Gastrocnemius medialis (tissue), 4 donors: ENCODE data around the gene IL17C. TPM values are rescaled to one million over a fixed set of nuclear protein-coding genes. Genes with fewer than 3 reads are reported as not detected.
A peak's percentile ranks its signal among the peaks of the same experiment; 100 is the strongest.

ENCODE experiments used
- ATAC-seq, 2 donors: fragments of 150-250 bp; one replicate each; pipeline ENCODE4 v1.9.1; 2016
- DNase-seq, 2 donors: peaks; one replicate each; pipeline ENCODE4 v3.0.0-alpha.2; 2019
- H3K27ac ChIP-seq, 4 donors: fragments of 200-600 bp; sonication (generic); 1 replicate in 1 of 4; 2 replicates in 3 of 4; pipeline ENCODE4 v1.5.1; 2016 to 2018; ENCODE audit warnings: mild to moderate bottlenecking in 2 of 4, moderate library complexity in 1 of 4
- H3K27me3 ChIP-seq, 3 donors: fragments of 200-600 bp; sonication (generic) in 2 of 3; 1 replicate in 1 of 3; 2 replicates in 2 of 3; pipeline versions ENCODE4 v1.5.1 to v1.6.0; 2016 to 2019; ENCODE audit warnings: mild to moderate bottlenecking in 1 of 3, moderate library complexity in 1 of 3
- H3K36me3 ChIP-seq, 2 donors: fragments of 200-600 bp; sonication (generic) in 1 of 2; one replicate each; pipeline ENCODE4 v1.5.1; 2017 to 2018
- H3K4me1 ChIP-seq, 2 donors: fragments of 200-600 bp; sonication (generic) in 1 of 2; one replicate each; pipeline ENCODE4 v1.5.1; 2016 to 2017; ENCODE audit warnings: mild to moderate bottlenecking in 2 of 2
- H3K4me3 ChIP-seq, 4 donors: fragments of 200-600 bp; sonication (generic) in 3 of 4; 1 replicate in 1 of 4; 2 replicates in 3 of 4; pipeline ENCODE4 v1.5.1; 2016 to 2019; ENCODE audit warnings: mild to moderate bottlenecking in 2 of 4
- H3K9me3 ChIP-seq, 3 donors: fragments of 200-600 bp; sonication (generic) in 2 of 3; 1 replicate in 1 of 3; 2 replicates in 2 of 3; pipeline ENCODE4 v1.5.1; 2016 to 2019
- CTCF ChIP-seq, 5 experiments: fragments of 450-650 bp in 3 of 5; fragments of 200-600 bp in 2 of 5; sonication (generic) in 2 of 5; IDR thresholded peaks in 4 of 5; conservative IDR thresholded peaks in 1 of 5; 1 replicate in 4 of 5; 2 replicates in 1 of 5; pipeline ENCODE4 v1.5.1; 2016 to 2019; ENCODE audit warnings: antibody characterized with exemption in 5 of 5, mild to moderate bottlenecking in 3 of 5, moderate library complexity in 3 of 5
- POLR2A ChIP-seq, 2 donors: fragments of 450-650 bp; IDR thresholded peaks; one replicate each; pipeline ENCODE4 v1.6.1; 2017; ENCODE audit warnings: antibody characterized with exemption in 2 of 2, mild to moderate bottlenecking in 2 of 2, moderate library complexity in 2 of 2
- in situ Hi-C, 4 donors: fragments of 200-750 bp; cut with MboI; loops; one replicate each; pipeline versions ENCODE4 v1.15.0 to v1.8.0; 2017; ENCODE audit warnings: low sequenced_read_pairs in 4 of 4
- intact Hi-C: fragments of 100-400 bp; cut with DNase I; formaldehyde crosslinking; loops from one replicate; pipeline ENCODE4 v1.15.1; 2023; ENCODE audit warnings: low total_unique reads
- total RNA-seq, 4 donors: library from RNA; depleted of rRNA; stranded (reverse); fragments of >200 nt; gene quantifications; one replicate each; pipeline versions ENCODE4 v1.1.0 to v1.2.3, GENCODE V29; 2016

Gene IL17C
- total RNA-seq, 4 donors from 2014 or later = not detected

- DNase-seq (no peak), ATAC-seq (no peak)
- Histone ChIP-seq H3K4me1 (peaks cover 16 to 31% of the 10 kb centered on the region in 2 donors), H3K9me3 (no peaks in the 10 kb centered on the region), H3K4me3 (no peak overlapping the region), H3K36me3 (no peaks in the 10 kb centered on the region), H3K27ac (peak overlapping the region in 3 of 4 donors; percentile 43 to 96 (median 82)), H3K27me3 (no peaks in the 10 kb centered on the region)
- intact Hi-C loops (no loop called here), in situ Hi-C loops (no loop called here)
- TF ChIP-seq POLR2A (IDR thresholded peaks at IDR 0.05) (no peak), CTCF (IDR thresholded peaks at IDR 0.05 in 4 of 5, conservative IDR thresholded peaks at IDR 0.05 in 1 of 5) (no peak)
Observed at GRCh38 chr16:88684569-88685155, 46.3 kb downstream of the IL17C start.

GRCh38 chr16:88685156-88686061, 47.0 kb downstream of the IL17C start:
- in situ Hi-C loops = no loop called here
- ATAC-seq = no peak
- peaks cover 16 to 31% of the 10 kb centered on the region in 2 donors for H3K4me1 ChIP-seq
- no peaks in the 10 kb centered on the region for H3K36me3 ChIP-seq
- TF ChIP-seq POLR2A (IDR thresholded peaks at IDR 0.05) (no peak), CTCF (IDR thresholded peaks at IDR 0.05 in 4 of 5, conservative IDR thresholded peaks at IDR 0.05 in 1 of 5) (peak in 4 of 5 experiments; percentile 24 to 69 (median 54))
- intact Hi-C loops = loop anchor here (1.0 to 2.0 kb wide), 3 partner anchors 11 to 485 kb away; partner anchors contain the start of genes CDH15, CTU2 and RNF166
- no peaks in the 10 kb centered on the region for H3K27me3 ChIP-seq
- peak overlapping the region; percentile 82 to 96 (median 88) for H3K27ac ChIP-seq
- peak overlapping the region; percentile 68 to 83 (median 75) for H3K4me3 ChIP-seq
- no peaks in the 10 kb centered on the region for H3K9me3 ChIP-seq
- no peak for DNase-seq

- Histone ChIP-seq H3K4me1 (peaks cover 16 to 31% of the 10 kb centered on the region in 2 donors), H3K4me3 (peak overlapping the region; percentile 68 to 83 (median 75)), H3K27me3 (no peaks in the 10 kb centered on the region), H3K27ac (peak overlapping the region; percentile 82 to 96 (median 88)), H3K9me3 (no peaks in the 10 kb centered on the region), H3K36me3 (no peaks in the 10 kb centered on the region)
- intact Hi-C loops = loop anchor here (1.0 to 2.0 kb wide), 3 partner anchors 12 to 485 kb away; partner anchors contain the start of genes CDH15, CTU2 and RNF166
- DNase-seq (no peak), ATAC-seq (peak; percentile 33 to 40)
- in situ Hi-C loops = no loop called here
- TF ChIP-seq CTCF (IDR thresholded peaks at IDR 0.05 in 4 of 5, conservative IDR thresholded peaks at IDR 0.05 in 1 of 5) = no peak
- TF ChIP-seq POLR2A (IDR thresholded peaks at IDR 0.05) = no peak
Observed at GRCh38 chr16:88686062-88686438, 47.7 kb downstream of the IL17C start.

GRCh38 chr16:88686439-88687253, 48.3 kb downstream of the IL17C start, which contains the start of gene SNAI3:
SNAI3 (minus strand) TSS chr16:88686507; CDS start chr16:88686406, 101 bp downstream.
- in situ Hi-C loops (no loop called here), intact Hi-C loops (loop anchor here (1.0 to 2.0 kb wide), 3 partner anchors 12 to 484 kb away; partner anchors contain the start of genes CDH15, CTU2 and RNF166)
- H3K27ac ChIP-seq = peak within 1 kb of the TSS; percentile 82 to 96 (median 88)
- H3K36me3 ChIP-seq = no peaks in the 10 kb centered on the region
- ATAC-seq = peak; percentile 80
- H3K27me3 ChIP-seq = no peaks in the 10 kb centered on the region
- H3K4me1 ChIP-seq = peaks cover 16 to 31% of the 10 kb centered on the region in 2 donors
- H3K4me3 ChIP-seq = peak within 1 kb of the TSS; percentile 68 to 83 (median 75)
- peak; percentile 78 to 87 for DNase-seq
- TF ChIP-seq POLR2A (IDR thresholded peaks at IDR 0.05) (peak; percentile 73 to 75), CTCF (IDR thresholded peaks at IDR 0.05 in 4 of 5, conservative IDR thresholded peaks at IDR 0.05 in 1 of 5) (no peak)
- no peaks in the 10 kb centered on the region for H3K9me3 ChIP-seq
